H9 (cell line): ENCODE data around the gene CMTM8. TPM values are rescaled to one million over a fixed set of nuclear protein-coding genes. Genes with fewer than 3 reads are reported as not detected.

ENCODE experiments used
- DNase-seq: peaks from one replicate; pipeline ENCODE4 v3.0.0-alpha.2; 2017
- H2AFZ ChIP-seq: one replicate; pipeline ENCODE4 v1.6.1; 2013; ENCODE audit warnings: mild to moderate bottlenecking, low read length, control low read depth, moderate library complexity
- H2AK5ac ChIP-seq: 2 replicates; pipeline ENCODE4 v1.6.1; 2013; ENCODE audit warnings: low read length, control low read depth, mixed read lengths; ENCODE audit not compliant: insufficient read length
- H2BK120ac ChIP-seq: one replicate; pipeline ENCODE4 v1.6.1; 2013; ENCODE audit warnings: low read depth, mild to moderate bottlenecking, low read length, control low read depth, inconsistent platforms; ENCODE audit not compliant: poor library complexity, severe bottlenecking
- H2BK12ac ChIP-seq: 2 replicates; pipeline ENCODE4 v1.6.1; 2013; ENCODE audit warnings: low read length, control low read depth, mixed read lengths, low read depth; ENCODE audit not compliant: insufficient read length
- H2BK15ac ChIP-seq: 2 replicates; pipeline ENCODE4 v1.6.1; 2013; ENCODE audit warnings: low read depth, low read length, control low read depth
- H2BK20ac ChIP-seq: one replicate; pipeline ENCODE4 v1.6.1; 2013; ENCODE audit warnings: low read depth, mild to moderate bottlenecking, low read length, control low read depth, inconsistent platforms; ENCODE audit not compliant: poor library complexity, severe bottlenecking
- H2BK5ac ChIP-seq: 2 replicates; pipeline ENCODE4 v1.6.1; 2013; ENCODE audit warnings: low read length, control low read depth, mixed read lengths; ENCODE audit not compliant: insufficient read length
- H3K14ac ChIP-seq: 2 replicates; pipeline ENCODE4 v1.6.1; 2013; ENCODE audit warnings: low read length, control low read depth; ENCODE audit not compliant: insufficient read depth
- H3K18ac ChIP-seq: 2 replicates; pipeline ENCODE4 v1.6.1; 2013; ENCODE audit warnings: low read depth, mild to moderate bottlenecking, mixed read lengths, low read length, control low read depth; ENCODE audit not compliant: insufficient read length
- H3K23ac ChIP-seq: 2 replicates; pipeline ENCODE4 v1.6.1; 2013; ENCODE audit warnings: low read length, control low read depth, mixed read lengths, low read depth; ENCODE audit not compliant: insufficient read length
- H3K23me2 ChIP-seq: 2 replicates; pipeline ENCODE4 v1.6.1; 2013; ENCODE audit warnings: low read depth, mild to moderate bottlenecking, mixed read lengths, low read length, control low read depth; ENCODE audit not compliant: insufficient read length, poor library complexity, severe bottlenecking
- H3K27ac ChIP-seq: 2 replicates; pipeline ENCODE4 v1.5.1; 2013; ENCODE audit warnings: low read length, control low read depth, mixed read lengths, low read depth; ENCODE audit not compliant: insufficient read length
- H3K27me3 ChIP-seq: 2 replicates; pipeline ENCODE4 v1.6.1; 2013; ENCODE audit warnings: low read length, control low read depth, inconsistent platforms; ENCODE audit not compliant: insufficient read depth
- H3K4ac ChIP-seq: 2 replicates; pipeline ENCODE4 v1.6.1; 2013; ENCODE audit warnings: low read depth, mild to moderate bottlenecking, control low read depth, inconsistent platforms, low read length, moderate library complexity
- H3K4me1 ChIP-seq: 2 replicates; pipeline ENCODE4 v1.6.1; 2013; ENCODE audit warnings: low read length, control low read depth, inconsistent platforms; ENCODE audit not compliant: insufficient read depth
- H3K4me2 ChIP-seq: 2 replicates; pipeline ENCODE4 v1.6.1; 2013; ENCODE audit warnings: low read length, control low read depth, mixed read lengths; ENCODE audit not compliant: insufficient read length, insufficient read depth
- H3K56ac ChIP-seq: 2 replicates; pipeline ENCODE4 v1.6.1; 2013; ENCODE audit warnings: low read depth, mild to moderate bottlenecking, mixed read lengths, low read length, control low read depth; ENCODE audit not compliant: insufficient read length
- H3K79me1 ChIP-seq: 2 replicates; pipeline ENCODE4 v1.6.1; 2013; ENCODE audit warnings: low read depth, mild to moderate bottlenecking, moderate library complexity, low read length, control low read depth, inconsistent platforms; ENCODE audit not compliant: insufficient read depth, poor library complexity, severe bottlenecking
- H3K79me2 ChIP-seq: 2 replicates; pipeline ENCODE4 v1.6.1; 2013; ENCODE audit warnings: low read length, control low read depth, inconsistent platforms; ENCODE audit not compliant: insufficient read depth
- H3K9ac ChIP-seq: 2 replicates; pipeline ENCODE4 v1.6.1; 2013; ENCODE audit warnings: low read length, control low read depth, mixed read lengths; ENCODE audit not compliant: insufficient read length; ENCODE audit errors: extremely low read depth
- H3K9me3 ChIP-seq: one replicate; pipeline ENCODE4 v1.6.1; 2013; ENCODE audit warnings: low read depth, low read length, inconsistent platforms; ENCODE audit not compliant: control insufficient read depth
- H3T11ph ChIP-seq: one replicate; pipeline ENCODE4 v1.6.1; 2013; ENCODE audit warnings: mild to moderate bottlenecking, low read length, control low read depth, inconsistent platforms
- H4K20me1 ChIP-seq: one replicate; pipeline ENCODE4 v1.6.1; 2013; ENCODE audit not compliant: control insufficient read depth, insufficient read length, insufficient read depth
- H4K5ac ChIP-seq: 2 replicates; pipeline ENCODE4 v1.6.1; 2013; ENCODE audit warnings: low read depth, mild to moderate bottlenecking, mixed read lengths, low read length, control low read depth; ENCODE audit not compliant: insufficient read length
- H4K8ac ChIP-seq: replicated peaks from 2 replicates; pipeline ENCODE4 v1.6.1; 2013; ENCODE audit warnings: low read length, control low read depth, mixed read lengths, low read depth; ENCODE audit not compliant: insufficient read length
- H4K91ac ChIP-seq: 2 replicates; pipeline ENCODE4 v1.6.1; 2013; ENCODE audit warnings: low read depth, mild to moderate bottlenecking, moderate library complexity, mixed read lengths, low read length, control low read depth; ENCODE audit not compliant: insufficient read length
- H3K27ac Mint-ChIP-seq, 3 experiments: 2 replicates in 2 of 3; 3 replicates in 1 of 3; pipeline ENCODE4 v1.8.0; 2020 to 2021; ENCODE audit warnings: mixed read lengths in 3 of 3, mild to moderate bottlenecking in 1 of 3, moderate library complexity in 1 of 3
- H3K27me3 Mint-ChIP-seq: 2 replicates; pipeline ENCODE4 v1.8.0; 2021; ENCODE audit warnings: low read depth, mild to moderate bottlenecking, moderate library complexity, mixed read lengths
- H3K36me3 Mint-ChIP-seq, 3 experiments: 2 replicates in 2 of 3; 3 replicates in 1 of 3; pipeline ENCODE4 v1.8.0; 2020 to 2021; ENCODE audit warnings: low read depth in 3 of 3, mixed read lengths in 3 of 3; ENCODE audit not compliant: insufficient read depth in 1 of 3
- H3K4me1 Mint-ChIP-seq, 2 experiments: 2 replicates each; pipeline ENCODE4 v1.8.0; 2020; ENCODE audit warnings: mixed read lengths in 2 of 2
- H3K4me3 Mint-ChIP-seq, 2 experiments: 2 replicates in 1 of 2; 3 replicates in 1 of 2; pipeline ENCODE4 v1.8.0; 2020 to 2021; ENCODE audit warnings: mild to moderate bottlenecking in 2 of 2, mixed read lengths in 2 of 2, moderate library complexity in 1 of 2
- H3K9me3 Mint-ChIP-seq, 2 experiments: 2 replicates in 1 of 2; 3 replicates in 1 of 2; pipeline ENCODE4 v1.8.0; 2020; ENCODE audit warnings: mild to moderate bottlenecking in 2 of 2, mixed read lengths in 2 of 2, moderate library complexity in 1 of 2
- CTCF ChIP-seq: fragments of 200-600 bp; sonication (generic); conservative IDR thresholded peaks from 3 replicates; pipeline ENCODE4 v1.8.0; 2021; ENCODE audit warnings: antibody characterized with exemption, mild to moderate bottlenecking
- WGBS: extraction: QIAGEN DNeasy Blood & Tissue Kit; methylation state at CpG from one replicate; pipeline ENCODE4 v1.1.7; 2013; ENCODE audit warnings: missing lambda C conversion rate, low lambda C conversion rate, mixed read lengths; ENCODE audit not compliant: insufficient read length; ENCODE audit errors: extremely low coverage; 5-methylcytosine and 5-hydroxymethylcytosine counted together
- total RNA-seq: library from RNA; stranded (reverse); gene quantifications from 2 replicates; pipeline ENCODE4 v1.2.1, GENCODE V29; 2021

The CMTM8 gene
- total RNA-seq, 1 experiment from 2014 or later, result 4.0 TPM

GRCh38 chr3:32283304-32283703 is 44.8 kb downstream of the CMTM8 start:
- no peak overlapping the region for H4K5ac ChIP-seq
- no peak overlapping the region for H3K56ac ChIP-seq
- no peak overlapping the region for H3K9ac ChIP-seq
- no peak overlapping the region; the same call in 1 of the 2 replicates for H3K14ac ChIP-seq
- H3K9me3 ChIP-seq, result no peaks in the 10 kb centered on the region
- H2AFZ ChIP-seq, result no peak overlapping the region
- TF ChIP-seq CTCF, result no peak
- no peak overlapping the region for H3K4me3 Mint-ChIP-seq
- H3T11ph ChIP-seq, result no peak overlapping the region
- no peak overlapping the region for H3K4ac ChIP-seq
- H3K36me3 Mint-ChIP-seq, result no peaks in the 10 kb centered on the region
- H3K23me2 ChIP-seq, result no peaks in the 10 kb centered on the region
- H3K4me2 ChIP-seq, result no peak overlapping the region
- H2BK20ac ChIP-seq, result no peak overlapping the region
- H2AK5ac ChIP-seq, result no peak overlapping the region
- no peak overlapping the region for H2BK15ac ChIP-seq
- H3K4me1 ChIP-seq, result no peaks in the 10 kb centered on the region
- no peak overlapping the region for H2BK5ac ChIP-seq
- no peaks in the 10 kb centered on the region for H3K9me3 Mint-ChIP-seq
- no CpG with 5 or more reads among the region's 14 CpGs for WGBS
- H3K79me1 ChIP-seq, result no peaks in the 10 kb centered on the region
- H3K27ac Mint-ChIP-seq, result peak overlapping the region in 2 of 3 experiments; percentile 60 to 73; a peak in 1 of 7 replicates
- no peak overlapping the region for H3K27ac ChIP-seq
- no peaks in the 10 kb centered on the region for H3K27me3 ChIP-seq
- no peak for DNase-seq
- H2BK120ac ChIP-seq, result no peak overlapping the region
- no peak overlapping the region for H4K8ac ChIP-seq
- H3K79me2 ChIP-seq, result 0 out of 2 replicates have a peak, but pooled peaks cover 2% of the 10 kb centered on the region
- H4K20me1 ChIP-seq, result no peaks in the 10 kb centered on the region
- no peak overlapping the region for H3K23ac ChIP-seq
- H3K18ac ChIP-seq, result no peak overlapping the region
- no peak overlapping the region for H4K91ac ChIP-seq
- H2BK12ac ChIP-seq, result no peak overlapping the region
- H3K4me1 Mint-ChIP-seq, result peaks cover 5 to 7% of the 10 kb centered on the region in 2 experiments; a peak in 2 of 4 replicates
- no peaks in the 10 kb centered on the region for H3K27me3 Mint-ChIP-seq
